ENCODE measurements around the gene MAST2. TPM values are rescaled to one million over a fixed set of nuclear protein-coding genes. Genes with fewer than 3 reads are reported as not detected.

The MAST2 gene
- total RNA-seq, 1 experiment from 2014 or later, result 52.8 TPM

DNA sequence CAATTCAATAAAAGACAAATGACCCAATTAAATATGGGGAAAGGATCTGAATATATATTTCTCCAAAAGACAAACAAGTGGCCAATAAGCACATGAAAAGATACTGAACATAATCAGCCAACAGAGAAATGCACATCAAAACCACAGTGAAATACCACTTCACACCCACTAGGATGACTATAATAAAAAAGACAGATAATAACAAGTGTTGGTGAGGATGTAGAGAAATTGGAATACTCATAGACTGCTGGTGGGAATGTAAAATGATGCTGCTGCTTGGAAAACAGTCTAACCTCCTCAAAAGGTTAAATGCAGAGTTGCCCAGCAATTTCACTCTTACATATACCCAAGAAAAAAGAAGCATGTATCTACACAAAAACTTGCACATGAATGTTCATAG, 280.2 kb downstream of the MAST2 start:
- no peaks in the 10 kb centered on the region for H3K27me3 ChIP-seq (ENCODE audit: low read length)
- no peak overlapping the region for H3K4me2 ChIP-seq (ENCODE audit: low read depth, low read length, poor library complexity, severe bottlenecking)
- H4K20me1 ChIP-seq (ENCODE audit: insufficient read depth, low read depth, low read length), result 0 out of 2 replicates have a peak, but pooled peaks cover 6% of the 10 kb centered on the region
- no peaks in the 10 kb centered on the region for H3K9me2 ChIP-seq (replicated peaks; ENCODE audit: insufficient read depth, low read length)
- H3K79me2 ChIP-seq (ENCODE audit: low read length), result peaks cover 79% of the 10 kb centered on the region
- H2AFZ ChIP-seq (ENCODE audit: low read length), result no peak overlapping the region
- no peak overlapping the region for H3K27ac ChIP-seq (ENCODE audit: low read length)
- H3K9me3 ChIP-seq (ENCODE audit: low read length), result no peaks in the 10 kb centered on the region
- peaks cover 5% of the 10 kb centered on the region; the same call in 1 of the 2 replicates for H3K36me3 ChIP-seq (ENCODE audit: insufficient read depth, low read length)
- no peak overlapping the region for H3K4me3 ChIP-seq (ENCODE audit: low read length)
- no peak for DNase-seq
- no peak overlapping the region for H3K9ac ChIP-seq (ENCODE audit: low read length)
- peaks cover 15% of the 10 kb centered on the region for H3K4me1 ChIP-seq (ENCODE audit: low read length)

DNA sequence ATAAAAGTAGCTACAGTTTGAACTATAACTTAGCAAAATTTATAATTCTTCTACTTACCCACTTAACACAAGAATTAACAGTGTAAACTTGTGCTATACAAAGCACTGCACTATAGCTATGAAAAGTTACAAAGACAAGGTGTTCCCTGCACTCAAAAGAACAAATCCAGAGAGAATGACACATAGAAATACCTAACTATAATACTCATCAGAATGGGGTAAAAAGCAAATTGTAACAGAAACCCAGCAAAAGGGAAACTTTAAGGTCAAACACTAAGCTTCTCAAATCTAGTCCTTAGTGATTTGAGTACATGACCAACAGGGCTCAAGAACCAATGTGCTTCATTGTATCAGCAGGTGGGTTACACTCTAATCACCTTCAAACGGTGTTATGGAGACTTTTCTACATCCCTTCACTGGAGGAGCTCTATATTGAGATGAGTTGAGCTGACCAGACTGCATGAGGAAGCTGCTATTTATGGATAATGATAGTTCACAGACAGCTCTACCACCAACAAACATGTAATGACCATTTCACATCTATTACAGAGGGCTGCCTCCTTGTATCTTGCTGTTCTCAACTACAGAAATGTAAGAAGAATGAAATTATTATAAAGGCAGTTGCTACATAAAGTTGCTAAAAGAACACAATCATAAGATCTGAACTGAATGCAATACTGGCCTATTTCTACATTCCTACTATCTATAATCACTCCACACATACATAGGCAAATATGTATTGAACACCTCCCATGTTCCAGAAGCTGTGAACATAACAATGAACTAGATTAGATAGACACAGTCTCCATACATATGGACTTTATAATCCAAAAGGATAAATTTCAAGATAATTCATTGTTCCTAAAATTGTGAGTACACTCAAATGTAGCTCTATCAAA, 281.4 kb downstream of the MAST2 start:
- Histone ChIP-seq H2AFZ (ENCODE audit: low read length) (no peak overlapping the region), H3K4me2 (ENCODE audit: low read depth, low read length, poor library complexity, severe bottlenecking) (no peak overlapping the region), H3K9ac (ENCODE audit: low read length) (no peak overlapping the region), H3K4me3 (ENCODE audit: low read length) (no peak overlapping the region), H3K36me3 (ENCODE audit: insufficient read depth, low read length) (peaks cover 5% of the 10 kb centered on the region; the same call in 1 of the 2 replicates), H3K4me1 (ENCODE audit: low read length) (peaks cover 8% of the 10 kb centered on the region), H3K27me3 (ENCODE audit: low read length) (no peaks in the 10 kb centered on the region), H4K20me1 (ENCODE audit: insufficient read depth, low read depth, low read length) (0 out of 2 replicates have a peak, but pooled peaks cover 6% of the 10 kb centered on the region), H3K79me2 (ENCODE audit: low read length) (peaks cover 82% of the 10 kb centered on the region), H3K9me2 (replicated peaks; ENCODE audit: insufficient read depth, low read length) (no peaks in the 10 kb centered on the region), H3K9me3 (ENCODE audit: low read length) (no peaks in the 10 kb centered on the region), H3K27ac (ENCODE audit: low read length) (no peak overlapping the region)
- no peak for DNase-seq

Other genes starting within 250 kb of the MAST2 start
- gene NASP, start 219.6 kb upstream of the MAST2 start, total RNA-seq (2014; rRNA removed; shearing (Covaris generic); ENCODE audit: low replicate concordance), result 61.8 and 88.1 TPM in 2 replicates
- gene CCDC17, start 179.6 kb upstream of the MAST2 start, total RNA-seq (2014; rRNA removed; shearing (Covaris generic); ENCODE audit: low replicate concordance), result 1.6 and 4.1 TPM in 2 replicates
- gene GPBP1L1, start 117.1 kb upstream of the MAST2 start, total RNA-seq (2014; rRNA removed; shearing (Covaris generic); ENCODE audit: low replicate concordance), result 95.8 and 98.0 TPM in 2 replicates
- gene TMEM69, start 115.4 kb upstream of the MAST2 start, total RNA-seq (2014; rRNA removed; shearing (Covaris generic); ENCODE audit: low replicate concordance), result 28.9 and 86.1 TPM in 2 replicates
- 5.3 and 8.2 TPM in 2 replicates for gene IPP, start 53.0 kb upstream of the MAST2 start, total RNA-seq (2014; rRNA removed; shearing (Covaris generic); ENCODE audit: low replicate concordance)